ENCODE results near the gene ANKRD33B. TPM values are rescaled to one million over a fixed set of nuclear protein-coding genes. Genes with fewer than 3 reads are reported as not detected.

The ANKRD33B gene
- total RNA-seq, 1 experiment from 2014 or later, result 10.9 TPM

DNA sequence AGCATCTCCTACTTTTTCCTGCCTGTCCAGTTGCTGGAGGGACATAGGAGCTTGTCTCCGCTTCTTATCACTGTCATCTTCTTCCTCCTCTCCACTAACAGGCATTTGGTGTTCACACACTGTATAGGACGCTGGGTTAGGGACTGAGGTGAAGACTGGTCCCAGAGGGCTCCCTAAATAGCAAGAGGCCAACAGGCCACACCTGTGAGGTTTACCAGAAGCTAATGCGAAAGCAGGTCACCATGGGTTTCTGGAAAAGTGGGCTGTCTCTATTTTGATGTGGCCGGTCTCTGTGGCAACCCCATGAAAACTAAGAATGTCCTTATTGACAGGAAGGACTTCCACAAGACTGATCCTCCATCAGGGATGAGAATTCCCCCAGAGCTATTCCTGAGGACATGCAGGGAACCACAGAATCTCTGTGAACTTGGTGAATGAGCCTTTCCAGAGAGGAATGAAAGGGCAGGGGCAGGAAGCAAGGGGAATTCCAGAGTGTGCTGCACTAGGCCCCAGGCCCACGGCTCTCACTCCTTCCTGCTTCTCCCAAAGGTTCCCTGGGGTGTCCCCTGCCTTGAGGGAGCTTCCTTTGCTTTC lies 135.5 kb downstream of the ANKRD33B start:
- Histone ChIP-seq H3K4me1 (ENCODE audit: control insufficient read depth in 1 of 2, insufficient read depth in 2 of 2, low read length in 2 of 2) (peaks cover 37 to 41% of the 10 kb centered on the region in 2 experiments), H3K27ac (ENCODE audit: low read depth, low read length) (no peak overlapping the region), H2AFZ (ENCODE audit: low read depth, low read length, poor library complexity, severe bottlenecking) (no peak overlapping the region), H3K79me2 (ENCODE audit: insufficient read depth, low read length) (peaks cover 5% of the 10 kb centered on the region; the same call in 1 of the 2 replicates), H3K4me3 (replicated peaks in 1 of 2; ENCODE audit: low read depth in 1 of 2, low read length in 2 of 2) (no peak overlapping the region), H3K36me3 (ENCODE audit: control insufficient read depth in 1 of 2, insufficient read depth in 2 of 2, low read length in 2 of 2) (no peaks in the 10 kb centered on the region), H3K9me2 (ENCODE audit: insufficient read depth) (no peaks in the 10 kb centered on the region), H3K9me3 (ENCODE audit: control insufficient read depth in 1 of 2, insufficient read depth in 1 of 2, low read depth in 1 of 2, low read length in 2 of 2) (no peaks in the 10 kb centered on the region), H3K4me2 (ENCODE audit: low read length) (no peak overlapping the region), H3K9ac (ENCODE audit: low read length) (no peak overlapping the region), H3K27me3 (ENCODE audit: insufficient read depth, low read length) (no peaks in the 10 kb centered on the region), H4K20me1 (ENCODE audit: insufficient read depth) (no peaks in the 10 kb centered on the region)
- intact Hi-C loops (cut with micrococcal nuclease), result loop anchor here (5.0 kb wide), 3 partner anchors 163 to 1323 kb away; no protein-coding TSS in a partner anchor
- ChIA-PET POLR2A (no interaction called here), CTCF (interaction anchor here (1.6 kb wide), 1 partner anchor 10 kb away, joined by 4 read pairs; no protein-coding TSS in a partner anchor), RAD21 (ENCODE audit: low non-redundant PET in 1 of 2, low total read pairs in 2 of 2, uncharacterized antibody in 2 of 2, unreplicated experiment in 2 of 2) (no interaction called here)
- ATAC-seq (no peak), DNase-seq (ENCODE audit: low read depth, low spot score) (no peak)
- BruUV-seq (replicated peaks), result no TSS peak
- TF ChIP-seq FOSL1 (IDR thresholded peaks at IDR 0.05; ENCODE audit: low read depth) (no peak), JUND (IDR thresholded peaks at IDR 0.05) (no peak), POLR2A (IDR thresholded peaks at IDR 0.05; ENCODE audit: borderline replicate concordance, extremely low read depth, insufficient read depth, insufficient read length) (no peak), CEBPB (IDR thresholded peaks at IDR 0.05; ENCODE audit: low read depth) (no peak), TCF7L2 (IDR thresholded peaks at IDR 0.05; ENCODE audit: borderline replicate concordance, extremely low read depth, insufficient read depth, insufficient read length) (no peak), RAD21 (IDR thresholded peaks at IDR 0.05; ENCODE audit: low read depth) (no peak), EZH2phosphoT487 (IDR thresholded peaks at IDR 0.05; ENCODE audit: borderline replicate concordance) (no peak), SP1 (IDR thresholded peaks at IDR 0.05; ENCODE audit: low read depth) (no peak), EGR1 (IDR thresholded peaks at IDR 0.05; ENCODE audit: low read depth) (no peak), ELF1 (IDR thresholded peaks at IDR 0.05; ENCODE audit: borderline replicate concordance, low read depth) (no peak), EZH2 (IDR thresholded peaks at IDR 0.05) (no peak), ZNF274 (IDR thresholded peaks at IDR 0.05; ENCODE audit: low read depth, low read length) (no peak), SRF (IDR thresholded peaks at IDR 0.05; ENCODE audit: low read depth) (no peak), ZFX (IDR thresholded peaks at IDR 0.05) (no peak), POLR2AphosphoS5 (IDR thresholded peaks at IDR 0.05; ENCODE audit: low read depth, low read length) (no peak)
- TF ChIP-seq, protein P1, sequence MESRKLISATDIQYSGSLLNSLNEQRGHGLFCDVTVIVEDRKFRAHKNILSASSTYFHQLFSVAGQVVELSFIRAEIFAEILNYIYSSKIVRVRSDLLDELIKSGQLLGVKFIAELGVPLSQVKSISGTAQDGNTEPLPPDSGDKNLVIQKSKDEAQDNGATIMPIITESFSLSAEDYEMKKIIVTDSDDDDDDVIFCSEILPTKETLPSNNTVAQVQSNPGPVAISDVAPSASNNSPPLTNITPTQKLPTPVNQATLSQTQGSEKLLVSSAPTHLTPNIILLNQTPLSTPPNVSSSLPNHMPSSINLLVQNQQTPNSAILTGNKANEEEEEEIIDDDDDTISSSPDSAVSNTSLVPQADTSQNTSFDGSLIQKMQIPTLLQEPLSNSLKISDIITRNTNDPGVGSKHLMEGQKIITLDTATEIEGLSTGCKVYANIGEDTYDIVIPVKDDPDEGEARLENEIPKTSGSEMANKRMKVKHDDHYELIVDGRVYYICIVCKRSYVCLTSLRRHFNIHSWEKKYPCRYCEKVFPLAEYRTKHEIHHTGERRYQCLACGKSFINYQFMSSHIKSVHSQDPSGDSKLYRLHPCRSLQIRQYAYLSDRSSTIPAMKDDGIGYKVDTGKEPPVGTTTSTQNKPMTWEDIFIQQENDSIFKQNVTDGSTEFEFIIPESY (IDR thresholded peaks at IDR 0.05; ENCODE audit: extremely low read depth, insufficient replicate concordance, low read length), result no peak
- TF ChIP-seq, protein P2, sequence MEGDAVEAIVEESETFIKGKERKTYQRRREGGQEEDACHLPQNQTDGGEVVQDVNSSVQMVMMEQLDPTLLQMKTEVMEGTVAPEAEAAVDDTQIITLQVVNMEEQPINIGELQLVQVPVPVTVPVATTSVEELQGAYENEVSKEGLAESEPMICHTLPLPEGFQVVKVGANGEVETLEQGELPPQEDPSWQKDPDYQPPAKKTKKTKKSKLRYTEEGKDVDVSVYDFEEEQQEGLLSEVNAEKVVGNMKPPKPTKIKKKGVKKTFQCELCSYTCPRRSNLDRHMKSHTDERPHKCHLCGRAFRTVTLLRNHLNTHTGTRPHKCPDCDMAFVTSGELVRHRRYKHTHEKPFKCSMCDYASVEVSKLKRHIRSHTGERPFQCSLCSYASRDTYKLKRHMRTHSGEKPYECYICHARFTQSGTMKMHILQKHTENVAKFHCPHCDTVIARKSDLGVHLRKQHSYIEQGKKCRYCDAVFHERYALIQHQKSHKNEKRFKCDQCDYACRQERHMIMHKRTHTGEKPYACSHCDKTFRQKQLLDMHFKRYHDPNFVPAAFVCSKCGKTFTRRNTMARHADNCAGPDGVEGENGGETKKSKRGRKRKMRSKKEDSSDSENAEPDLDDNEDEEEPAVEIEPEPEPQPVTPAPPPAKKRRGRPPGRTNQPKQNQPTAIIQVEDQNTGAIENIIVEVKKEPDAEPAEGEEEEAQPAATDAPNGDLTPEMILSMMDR (IDR thresholded peaks at IDR 0.05 in 2 of 3, conservative IDR thresholded peaks at IDR 0.05 in 1 of 3; ENCODE audit: borderline replicate concordance in 1 of 3, insufficient read depth in 1 of 3, low read depth in 2 of 3, low read length in 2 of 3), result no peak
- TF ChIP-seq, protein P3, sequence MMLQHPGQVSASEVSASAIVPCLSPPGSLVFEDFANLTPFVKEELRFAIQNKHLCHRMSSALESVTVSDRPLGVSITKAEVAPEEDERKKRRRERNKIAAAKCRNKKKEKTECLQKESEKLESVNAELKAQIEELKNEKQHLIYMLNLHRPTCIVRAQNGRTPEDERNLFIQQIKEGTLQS (IDR thresholded peaks at IDR 0.05), result no peak
- TF ChIP-seq, protein P4, sequence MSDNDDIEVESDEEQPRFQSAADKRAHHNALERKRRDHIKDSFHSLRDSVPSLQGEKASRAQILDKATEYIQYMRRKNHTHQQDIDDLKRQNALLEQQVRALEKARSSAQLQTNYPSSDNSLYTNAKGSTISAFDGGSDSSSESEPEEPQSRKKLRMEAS (IDR thresholded peaks at IDR 0.05), result no peak
- TF ChIP-seq, protein P5, sequence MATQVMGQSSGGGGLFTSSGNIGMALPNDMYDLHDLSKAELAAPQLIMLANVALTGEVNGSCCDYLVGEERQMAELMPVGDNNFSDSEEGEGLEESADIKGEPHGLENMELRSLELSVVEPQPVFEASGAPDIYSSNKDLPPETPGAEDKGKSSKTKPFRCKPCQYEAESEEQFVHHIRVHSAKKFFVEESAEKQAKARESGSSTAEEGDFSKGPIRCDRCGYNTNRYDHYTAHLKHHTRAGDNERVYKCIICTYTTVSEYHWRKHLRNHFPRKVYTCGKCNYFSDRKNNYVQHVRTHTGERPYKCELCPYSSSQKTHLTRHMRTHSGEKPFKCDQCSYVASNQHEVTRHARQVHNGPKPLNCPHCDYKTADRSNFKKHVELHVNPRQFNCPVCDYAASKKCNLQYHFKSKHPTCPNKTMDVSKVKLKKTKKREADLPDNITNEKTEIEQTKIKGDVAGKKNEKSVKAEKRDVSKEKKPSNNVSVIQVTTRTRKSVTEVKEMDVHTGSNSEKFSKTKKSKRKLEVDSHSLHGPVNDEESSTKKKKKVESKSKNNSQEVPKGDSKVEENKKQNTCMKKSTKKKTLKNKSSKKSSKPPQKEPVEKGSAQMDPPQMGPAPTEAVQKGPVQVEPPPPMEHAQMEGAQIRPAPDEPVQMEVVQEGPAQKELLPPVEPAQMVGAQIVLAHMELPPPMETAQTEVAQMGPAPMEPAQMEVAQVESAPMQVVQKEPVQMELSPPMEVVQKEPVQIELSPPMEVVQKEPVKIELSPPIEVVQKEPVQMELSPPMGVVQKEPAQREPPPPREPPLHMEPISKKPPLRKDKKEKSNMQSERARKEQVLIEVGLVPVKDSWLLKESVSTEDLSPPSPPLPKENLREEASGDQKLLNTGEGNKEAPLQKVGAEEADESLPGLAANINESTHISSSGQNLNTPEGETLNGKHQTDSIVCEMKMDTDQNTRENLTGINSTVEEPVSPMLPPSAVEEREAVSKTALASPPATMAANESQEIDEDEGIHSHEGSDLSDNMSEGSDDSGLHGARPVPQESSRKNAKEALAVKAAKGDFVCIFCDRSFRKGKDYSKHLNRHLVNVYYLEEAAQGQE (IDR thresholded peaks at IDR 0.05; ENCODE audit: low read depth), result no peak

All from HCT116 (cell line).